GM19468 (cell line): Measurements from ENCODE around the gene LRCH2.
"Not testable (repeated sequence)": the region's sequence is repeated elsewhere in the genome, so short reads cannot be mapped to it uniquely, and the experiment has no call there.

Source experiments
- ATAC-seq: cut with Tn5 transposase; IDR thresholded peaks from one replicate; pipeline ENCODE4 v1.9.1; 2021; ENCODE audit warnings: mild to moderate bottlenecking, moderate library complexity, moderate number of reproducible peaks; ENCODE audit not compliant: unreplicated experiment; ENCODE audit errors: extremely low read depth

LRCH2 gene

GRCh38 chrX:115214605-115215004 lies 19.3 kb downstream of the LRCH2 start:
- no peak for ATAC-seq

- no peak for ATAC-seq
Observed at GRCh38 chrX:115214151-115214550, 19.7 kb downstream of the LRCH2 start.

- ATAC-seq, result not testable (repeated sequence)
Observed at GRCh38 chrX:115209547-115209946, 24.3 kb downstream of the LRCH2 start.

GRCh38 chrX:115204040-115204439 lies 29.9 kb downstream of the LRCH2 start:
- ATAC-seq, result no peak

GRCh38 chrX:115192244-115192700 lies 41.6 kb downstream of the LRCH2 start:
- ATAC-seq, result no peak

- ATAC-seq, result no peak
Observed at GRCh38 chrX:115191490-115192243, 42.2 kb downstream of the LRCH2 start.

- no peak for ATAC-seq
Observed at GRCh38 chrX:115190636-115191489, 43.0 kb downstream of the LRCH2 start.

GRCh38 chrX:115189646-115190635 lies 44.0 kb downstream of the LRCH2 start:
- no peak for ATAC-seq

- ATAC-seq, result no peak
Observed at GRCh38 chrX:115189110-115189509, 44.8 kb downstream of the LRCH2 start, which contains the start of gene RBMXL3. Gene RBMXL3, plus strand, starts transcription at chrX:115189410. Its CDS starts 32 bp downstream, at chrX:115189442.

GRCh38 chrX:115183980-115184379 lies 49.9 kb downstream of the LRCH2 start:
- ATAC-seq, result no peak

GRCh38 chrX:115178473-115178872 lies 55.4 kb downstream of the LRCH2 start:
- ATAC-seq, result no peak

GRCh38 chrX:115177932-115178331 lies 56.0 kb downstream of the LRCH2 start:
- no peak for ATAC-seq

- ATAC-seq, result no peak
Observed at GRCh38 chrX:115174548-115174947, 59.3 kb downstream of the LRCH2 start.

GRCh38 chrX:115173181-115173580 lies 60.7 kb downstream of the LRCH2 start:
- ATAC-seq, result no peak

- no peak for ATAC-seq
Observed at GRCh38 chrX:115147220-115147619, 86.7 kb downstream of the LRCH2 start.

GRCh38 chrX:115142057-115142456 lies 91.8 kb downstream of the LRCH2 start:
- no peak for ATAC-seq

- ATAC-seq, result no peak
Observed at GRCh38 chrX:115138040-115138439, 95.9 kb downstream of the LRCH2 start.

GRCh38 chrX:115134382-115134781 lies 99.5 kb downstream of the LRCH2 start:
- no peak for ATAC-seq

GRCh38 chrX:115112411-115112810 lies 121.5 kb downstream of the LRCH2 start:
- ATAC-seq, result no peak

GRCh38 chrX:115098897-115099296 lies 135.0 kb downstream of the LRCH2 start:
- ATAC-seq, result no peak
